Activated T-cell treated with anti-CD3 and anti-CD28 coated beads, Interleukin-2, amount 50 U/mL, for 48 hours (primary cell): ENCODE results near the gene NAP1L4.
"Not testable (repeated sequence)": the region's sequence is repeated elsewhere in the genome, so short reads cannot be mapped to it uniquely, and the experiment has no call there.

Source experiments
- DNase-seq, 2 experiments: peaks; one replicate each; pipeline ENCODE4 v3.0.0-alpha.2; 2020

NAP1L4 gene

GRCh38 chr11:2921261-2921660 lies 70.9 kb downstream of the NAP1L4 start:
- no peak for DNase-seq

- no peak for DNase-seq
Observed at GRCh38 chr11:2920343-2920742, 71.8 kb downstream of the NAP1L4 start.

GRCh38 chr11:2919837-2920236 lies 72.3 kb downstream of the NAP1L4 start:
- no peak for DNase-seq

GRCh38 chr11:2919188-2919587 lies 72.9 kb downstream of the NAP1L4 start:
- DNase-seq = no peak

- no peak for DNase-seq
Observed at GRCh38 chr11:2917842-2918490, 74.2 kb downstream of the NAP1L4 start.

- DNase-seq = no peak
Observed at GRCh38 chr11:2916892-2917645, 75.1 kb downstream of the NAP1L4 start.

GRCh38 chr11:2916114-2916891 lies 75.8 kb downstream of the NAP1L4 start:
- no peak for DNase-seq

GRCh38 chr11:2915473-2915872 lies 76.7 kb downstream of the NAP1L4 start:
- no peak for DNase-seq

GRCh38 chr11:2914455-2915195 lies 77.5 kb downstream of the NAP1L4 start:
- no peak for DNase-seq

- no peak for DNase-seq
Observed at GRCh38 chr11:2913776-2914175, 78.4 kb downstream of the NAP1L4 start.

- DNase-seq = no peak
Observed at GRCh38 chr11:2913019-2913431, 79.1 kb downstream of the NAP1L4 start.

GRCh38 chr11:2912498-2912897 lies 79.6 kb downstream of the NAP1L4 start:
- DNase-seq = no peak

GRCh38 chr11:2911785-2912391 lies 80.2 kb downstream of the NAP1L4 start:
- no peak for DNase-seq

GRCh38 chr11:2911088-2911784 lies 80.9 kb downstream of the NAP1L4 start:
- DNase-seq = no peak

GRCh38 chr11:2910401-2910955 lies 81.7 kb downstream of the NAP1L4 start:
- DNase-seq = no peak

- DNase-seq = no peak
Observed at GRCh38 chr11:2909133-2909902, 82.8 kb downstream of the NAP1L4 start.

GRCh38 chr11:2908130-2908529 lies 84.0 kb downstream of the NAP1L4 start:
- no peak for DNase-seq

- DNase-seq = not testable (repeated sequence)
Observed at GRCh38 chr11:2905299-2905698, 86.8 kb downstream of the NAP1L4 start.

- no peak for DNase-seq
Observed at GRCh38 chr11:2904153-2905052, 87.7 kb downstream of the NAP1L4 start.

- no peak for DNase-seq
Observed at GRCh38 chr11:2903672-2904011, 88.5 kb downstream of the NAP1L4 start.
